Measurements from ENCODE around the gene SOX1.

SOX1 gene

DNA sequence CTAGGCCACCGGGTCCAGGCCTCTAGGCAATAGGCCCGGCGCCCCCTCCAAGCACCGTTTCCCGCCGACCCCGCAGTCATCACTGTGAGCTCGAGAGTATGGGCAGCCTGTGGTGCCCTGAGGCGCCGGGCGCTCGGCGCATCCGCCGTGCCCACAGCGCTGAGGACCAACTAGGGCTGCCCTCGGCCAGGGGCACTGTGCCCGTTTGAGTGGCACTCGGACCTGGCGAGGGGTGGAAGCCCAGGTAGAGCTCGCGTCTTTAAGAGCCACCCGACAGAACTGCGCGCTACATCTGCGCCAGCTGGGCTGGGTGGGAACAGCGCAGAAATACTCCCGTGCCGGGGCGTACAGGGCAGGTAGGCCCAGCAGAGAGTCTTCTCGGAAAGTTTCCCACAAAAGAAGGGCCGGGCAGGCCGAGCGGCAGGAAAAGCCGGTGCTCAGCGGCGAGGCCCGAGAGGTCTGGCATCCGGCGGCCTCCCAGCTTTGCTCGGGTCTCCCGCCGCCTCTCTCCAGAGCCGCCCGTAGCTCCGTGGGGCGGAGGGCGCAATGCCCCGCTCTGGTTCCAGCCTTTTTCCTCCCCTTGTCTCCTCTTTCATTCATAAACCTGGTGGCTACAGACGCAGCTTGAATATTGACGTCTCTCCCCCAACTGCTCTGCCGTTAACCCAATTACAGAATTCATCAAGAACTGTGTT is 5.4 kb upstream of the SOX1 start:
- H3K9me2 ChIP-seq (replicated peaks; ENCODE audit: insufficient read depth, low read length) = no peaks in the 10 kb centered on the region
- no peaks in the 10 kb centered on the region for H3F3A ChIP-seq (ENCODE audit: insufficient read depth, low read length)
- no peaks in the 10 kb centered on the region for H3K4me1 ChIP-seq (ENCODE audit: low read length)
- no peaks in the 10 kb centered on the region for H4K20me1 ChIP-seq (ENCODE audit: insufficient read depth, low read length)
- no peaks in the 10 kb centered on the region for H3K36me3 ChIP-seq (replicated peaks; ENCODE audit: insufficient read depth, low read length)
- no peak overlapping the region for H3K4me2 ChIP-seq (ENCODE audit: low read depth, low read length)
- TF ChIP-seq EZH2 (optimal IDR thresholded peaks at IDR 0.05; ENCODE audit: low read depth, low read length) (no peak), EZH2phosphoT487 (IDR thresholded peaks at IDR 0.05; ENCODE audit: low read length) (no peak)
- TF ChIP-seq, protein P1, sequence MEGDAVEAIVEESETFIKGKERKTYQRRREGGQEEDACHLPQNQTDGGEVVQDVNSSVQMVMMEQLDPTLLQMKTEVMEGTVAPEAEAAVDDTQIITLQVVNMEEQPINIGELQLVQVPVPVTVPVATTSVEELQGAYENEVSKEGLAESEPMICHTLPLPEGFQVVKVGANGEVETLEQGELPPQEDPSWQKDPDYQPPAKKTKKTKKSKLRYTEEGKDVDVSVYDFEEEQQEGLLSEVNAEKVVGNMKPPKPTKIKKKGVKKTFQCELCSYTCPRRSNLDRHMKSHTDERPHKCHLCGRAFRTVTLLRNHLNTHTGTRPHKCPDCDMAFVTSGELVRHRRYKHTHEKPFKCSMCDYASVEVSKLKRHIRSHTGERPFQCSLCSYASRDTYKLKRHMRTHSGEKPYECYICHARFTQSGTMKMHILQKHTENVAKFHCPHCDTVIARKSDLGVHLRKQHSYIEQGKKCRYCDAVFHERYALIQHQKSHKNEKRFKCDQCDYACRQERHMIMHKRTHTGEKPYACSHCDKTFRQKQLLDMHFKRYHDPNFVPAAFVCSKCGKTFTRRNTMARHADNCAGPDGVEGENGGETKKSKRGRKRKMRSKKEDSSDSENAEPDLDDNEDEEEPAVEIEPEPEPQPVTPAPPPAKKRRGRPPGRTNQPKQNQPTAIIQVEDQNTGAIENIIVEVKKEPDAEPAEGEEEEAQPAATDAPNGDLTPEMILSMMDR (IDR thresholded peaks at IDR 0.05; ENCODE audit: low read length) = no peak
- no peak overlapping the region for H3K9ac ChIP-seq (ENCODE audit: low read length)
- no peak overlapping the region for H3K27ac ChIP-seq (ENCODE audit: low read length)
- no peaks in the 10 kb centered on the region for H3K9me3 ChIP-seq (replicated peaks; ENCODE audit: insufficient read depth, low read length)
- no peak overlapping the region for H3K4me3 ChIP-seq (ENCODE audit: low read length)
- DNase-seq = no peak
- H3K79me2 ChIP-seq (ENCODE audit: low read length) = no peaks in the 10 kb centered on the region
- peaks cover 12% of the 10 kb centered on the region; the same call in 1 of the 2 replicates for H3K27me3 ChIP-seq (replicated peaks; ENCODE audit: insufficient read depth, low read length)
- H2AFZ ChIP-seq (ENCODE audit: low read length) = no peak overlapping the region

DNA sequence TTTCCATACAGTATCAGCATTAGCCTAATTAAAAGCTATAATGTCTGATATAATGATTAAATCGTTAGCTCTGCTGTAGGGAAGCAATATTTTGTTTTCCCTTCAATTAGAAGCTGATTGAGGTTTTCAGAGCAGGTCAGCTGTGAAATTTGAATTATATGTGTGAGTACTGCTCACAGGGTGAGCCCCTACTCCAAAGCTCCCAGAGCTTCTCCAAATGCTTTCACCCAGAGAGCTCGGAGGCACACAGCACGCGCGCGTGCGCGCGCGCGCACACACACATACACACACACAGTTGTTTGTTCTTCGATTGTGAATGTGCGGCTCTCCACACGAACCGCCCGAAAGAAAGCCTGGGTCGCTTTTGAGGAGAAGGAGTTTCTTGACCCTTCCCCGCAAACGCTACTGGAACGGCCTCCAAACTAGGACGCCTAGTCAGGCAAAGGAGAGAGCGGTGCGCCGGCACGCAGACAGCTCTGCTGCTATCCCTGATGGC is 4.8 kb upstream of the SOX1 start:
- H3K36me3 ChIP-seq (replicated peaks; ENCODE audit: insufficient read depth, low read length) = no peaks in the 10 kb centered on the region
- no peaks in the 10 kb centered on the region for H4K20me1 ChIP-seq (ENCODE audit: insufficient read depth, low read length)
- H3K9me3 ChIP-seq (replicated peaks; ENCODE audit: insufficient read depth, low read length) = no peaks in the 10 kb centered on the region
- no peaks in the 10 kb centered on the region for H3K9me2 ChIP-seq (replicated peaks; ENCODE audit: insufficient read depth, low read length)
- TF ChIP-seq, protein P1 (IDR thresholded peaks at IDR 0.05; ENCODE audit: low read length) = no peak
- TF ChIP-seq EZH2phosphoT487 (IDR thresholded peaks at IDR 0.05; ENCODE audit: low read length) (no peak), EZH2 (optimal IDR thresholded peaks at IDR 0.05; ENCODE audit: low read depth, low read length) (no peak)
- H3K4me2 ChIP-seq (ENCODE audit: low read depth, low read length) = no peak overlapping the region
- no peak for DNase-seq
- peaks cover 12% of the 10 kb centered on the region; the same call in 1 of the 2 replicates for H3K27me3 ChIP-seq (replicated peaks; ENCODE audit: insufficient read depth, low read length)
- H3K4me3 ChIP-seq (ENCODE audit: low read length) = no peak overlapping the region
- H3F3A ChIP-seq (ENCODE audit: insufficient read depth, low read length) = no peaks in the 10 kb centered on the region
- no peak overlapping the region for H3K9ac ChIP-seq (ENCODE audit: low read length)
- H3K27ac ChIP-seq (ENCODE audit: low read length) = no peak overlapping the region
- no peaks in the 10 kb centered on the region for H3K4me1 ChIP-seq (ENCODE audit: low read length)
- no peaks in the 10 kb centered on the region for H3K79me2 ChIP-seq (ENCODE audit: low read length)
- H2AFZ ChIP-seq (ENCODE audit: low read length) = no peak overlapping the region

DNA sequence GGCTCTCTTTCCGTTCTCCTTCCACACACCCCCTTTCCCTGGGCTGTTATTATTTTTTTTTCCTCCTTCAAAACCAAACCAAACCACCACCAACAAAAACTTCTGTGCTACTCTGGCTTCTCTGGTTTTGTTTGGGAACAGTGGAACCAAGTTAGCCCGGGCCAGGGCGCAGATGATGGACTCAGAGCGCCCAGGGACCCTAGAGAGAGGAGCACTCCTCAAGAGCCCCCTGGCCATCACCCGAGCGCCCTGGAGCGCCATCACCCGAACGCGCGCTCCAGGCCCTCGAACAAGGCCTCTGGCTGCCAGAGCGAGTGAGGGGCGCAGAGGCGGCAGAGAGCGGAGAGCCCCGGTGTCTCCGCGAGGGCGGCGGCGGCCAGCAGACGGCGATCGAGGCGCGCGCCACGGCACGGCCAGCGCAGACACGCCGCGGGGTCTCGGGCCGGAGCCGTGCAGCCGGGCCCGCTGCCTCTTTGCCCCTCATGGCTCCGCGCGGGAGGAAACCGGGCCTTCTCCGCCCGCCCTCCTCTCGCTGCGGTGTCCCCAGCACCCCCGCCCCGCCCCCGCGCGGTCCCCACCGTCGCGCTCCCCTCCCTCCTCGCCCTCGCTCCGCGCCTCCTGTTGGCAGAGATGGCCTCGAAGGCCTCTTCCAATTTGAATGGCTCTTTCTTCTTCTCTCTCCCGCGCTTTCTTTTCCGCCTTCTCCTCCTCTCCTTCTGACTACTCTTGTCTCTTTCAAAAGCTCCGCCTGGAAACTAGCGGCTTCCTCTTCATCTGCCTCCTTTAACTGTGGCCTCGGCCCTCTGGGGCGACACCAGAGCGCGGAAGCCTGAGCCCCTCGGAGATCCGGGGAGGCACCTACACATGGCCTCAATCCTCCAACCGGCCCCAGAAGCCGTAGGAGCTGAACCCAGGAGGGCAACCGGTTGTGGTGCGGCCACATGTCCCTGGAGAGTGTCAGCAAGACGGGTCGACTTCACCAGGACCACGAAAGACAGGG is 4.1 kb upstream of the SOX1 start:
- Histone ChIP-seq H3K9me2 (replicated peaks; ENCODE audit: insufficient read depth, low read length) (no peaks in the 10 kb centered on the region), H4K20me1 (ENCODE audit: insufficient read depth, low read length) (no peaks in the 10 kb centered on the region), H3K79me2 (ENCODE audit: low read length) (no peaks in the 10 kb centered on the region), H3F3A (ENCODE audit: insufficient read depth, low read length) (no peaks in the 10 kb centered on the region), H3K4me2 (ENCODE audit: low read depth, low read length) (no peak overlapping the region), H3K27me3 (replicated peaks; ENCODE audit: insufficient read depth, low read length) (peaks cover 12% of the 10 kb centered on the region; the same call in 1 of the 2 replicates), H3K4me3 (ENCODE audit: low read length) (no peak overlapping the region), H3K27ac (ENCODE audit: low read length) (no peak overlapping the region), H3K36me3 (replicated peaks; ENCODE audit: insufficient read depth, low read length) (no peaks in the 10 kb centered on the region), H2AFZ (ENCODE audit: low read length) (no peak overlapping the region), H3K9me3 (replicated peaks; ENCODE audit: insufficient read depth, low read length) (no peaks in the 10 kb centered on the region), H3K4me1 (ENCODE audit: low read length) (no peaks in the 10 kb centered on the region), H3K9ac (ENCODE audit: low read length) (no peak overlapping the region)
- no peak for DNase-seq
- TF ChIP-seq, protein P1 (IDR thresholded peaks at IDR 0.05; ENCODE audit: low read length) = no peak
- TF ChIP-seq EZH2phosphoT487 (IDR thresholded peaks at IDR 0.05; ENCODE audit: low read length) (no peak), EZH2 (optimal IDR thresholded peaks at IDR 0.05; ENCODE audit: low read depth, low read length) (no peak)
